NCI-H2171 (cell line): Measurements from ENCODE around the gene WNT11.

ENCODE experiments used
- DNase-seq: peaks from one replicate; lab custom pipeline; 2025; lab: John Stamatoyannopoulos, UW

WNT11 gene

DNA sequence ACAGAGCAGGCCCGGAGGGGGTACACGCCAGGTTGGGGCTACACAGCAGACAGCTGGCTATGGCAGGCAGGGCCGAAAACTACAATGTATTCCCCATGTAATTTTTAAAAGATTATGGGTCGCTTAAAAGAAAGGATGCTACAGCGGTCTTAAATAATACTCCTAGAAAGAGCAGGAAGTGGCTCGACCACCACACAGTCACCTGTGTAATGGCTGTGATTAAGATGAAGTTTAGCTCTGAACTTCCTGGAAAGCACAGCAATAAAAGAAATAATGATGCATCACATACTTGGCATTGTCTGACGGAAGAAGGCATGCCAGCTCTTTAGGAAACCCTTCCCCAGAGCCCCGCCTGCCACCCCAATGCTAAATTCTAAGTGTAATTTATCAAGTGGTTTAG lies 32.6 kb downstream of the WNT11 start:
- DNase-seq = no peak

DNA sequence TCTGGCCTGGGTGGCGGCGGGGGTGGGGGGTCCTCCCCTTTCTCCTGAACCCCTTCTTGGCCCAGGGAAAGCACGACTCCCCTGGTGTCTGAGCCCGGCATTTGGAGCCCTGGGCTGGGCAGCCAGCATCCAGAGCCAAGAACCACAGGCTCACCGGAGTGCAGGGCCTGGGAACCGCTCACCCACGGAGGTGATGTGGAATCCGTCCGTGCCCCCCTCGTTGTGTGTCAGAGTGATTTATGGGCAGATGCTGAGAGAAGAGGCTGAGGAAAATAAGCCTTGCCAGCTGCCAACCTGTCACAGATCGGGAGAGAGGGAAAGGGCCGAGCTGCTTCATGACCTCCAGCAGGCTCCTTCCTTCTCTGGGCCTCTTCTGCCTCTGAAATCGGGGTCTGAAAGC lies 33.7 kb downstream of the WNT11 start:
- DNase-seq = peak; percentile 36

DNA sequence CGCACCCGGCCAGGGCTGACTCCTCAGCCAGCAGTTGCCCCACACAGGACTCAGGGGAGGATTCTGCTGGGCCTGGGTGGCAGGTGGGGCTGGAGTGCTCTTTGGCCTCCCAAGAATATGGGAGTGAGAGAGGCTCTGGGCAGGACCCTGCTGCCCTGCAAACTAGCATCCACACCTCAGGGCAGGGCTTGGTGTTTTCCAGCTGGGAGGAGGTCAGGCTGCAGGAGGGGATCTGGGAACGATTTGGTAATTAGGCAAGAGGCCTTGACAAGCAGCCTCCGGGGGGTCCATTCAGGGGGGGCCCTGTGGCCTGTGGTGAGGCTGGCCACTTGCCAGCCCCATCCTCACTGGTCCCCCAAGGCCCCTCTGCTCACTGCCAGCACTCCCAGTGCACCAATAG lies 35.8 kb downstream of the WNT11 start:
- DNase-seq = no peak

DNA sequence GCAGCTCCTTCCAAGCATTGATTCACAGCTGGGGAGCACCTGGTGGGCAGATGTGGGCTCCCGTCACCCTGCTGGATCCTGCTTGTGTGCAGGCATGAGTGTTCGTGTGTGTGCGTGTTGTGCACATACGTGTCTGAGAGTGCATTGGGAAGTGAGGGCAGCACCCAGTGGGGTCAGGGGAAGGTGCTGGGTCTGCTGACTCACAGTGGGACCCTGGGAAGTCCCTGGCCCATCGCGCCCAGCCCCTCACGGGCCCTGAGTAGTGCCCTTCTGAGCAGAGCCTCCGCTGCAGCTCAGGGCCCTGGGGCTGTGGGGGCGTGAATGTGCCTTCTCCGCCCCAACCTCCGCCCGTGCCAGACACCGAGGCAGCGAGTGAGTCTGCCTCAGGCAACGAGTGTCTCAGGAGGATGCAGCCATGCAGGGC lies 36.8 kb downstream of the WNT11 start:
- DNase-seq = no peak

DNA sequence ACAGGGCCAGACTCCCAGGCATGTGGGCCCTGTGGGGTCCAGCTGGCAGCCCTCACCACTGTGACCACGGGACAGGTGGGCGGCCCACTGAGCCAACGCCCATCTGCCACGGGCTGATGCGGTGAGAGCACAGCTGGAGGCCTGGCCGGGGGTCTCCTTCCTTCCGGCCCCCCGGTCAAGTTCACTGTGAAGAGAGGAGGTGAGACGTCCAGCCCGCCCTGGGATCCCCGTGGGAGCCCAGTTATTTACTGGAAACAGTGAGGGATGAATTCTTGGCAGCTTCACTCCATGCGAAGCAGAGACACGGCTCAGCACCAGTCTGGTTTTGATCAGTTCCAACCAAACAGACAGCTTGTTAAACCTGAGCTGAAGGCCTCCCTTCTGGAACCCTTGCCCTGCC lies 38.7 kb downstream of the WNT11 start:
- DNase-seq = no peak

DNA sequence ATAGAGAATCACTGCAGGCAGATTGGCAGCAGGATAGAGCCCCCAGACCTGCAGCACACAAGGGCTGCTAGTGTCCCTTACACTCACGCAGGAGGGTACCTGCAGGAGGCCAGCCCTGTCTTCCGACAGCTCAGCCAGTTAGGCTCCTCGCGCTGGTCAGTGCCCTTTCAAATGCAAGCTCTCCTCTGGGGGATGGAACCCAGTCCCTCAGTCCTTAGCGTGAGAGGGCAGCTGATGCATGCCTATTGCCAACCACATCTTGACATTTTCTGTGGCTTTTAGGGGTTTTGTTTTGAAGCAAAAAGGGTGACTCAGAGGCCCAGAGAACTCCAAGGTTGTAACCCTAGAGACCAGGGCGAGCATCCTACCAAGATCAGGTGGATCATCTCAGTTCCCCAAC lies 40.0 kb downstream of the WNT11 start:
- no peak for DNase-seq

DNA sequence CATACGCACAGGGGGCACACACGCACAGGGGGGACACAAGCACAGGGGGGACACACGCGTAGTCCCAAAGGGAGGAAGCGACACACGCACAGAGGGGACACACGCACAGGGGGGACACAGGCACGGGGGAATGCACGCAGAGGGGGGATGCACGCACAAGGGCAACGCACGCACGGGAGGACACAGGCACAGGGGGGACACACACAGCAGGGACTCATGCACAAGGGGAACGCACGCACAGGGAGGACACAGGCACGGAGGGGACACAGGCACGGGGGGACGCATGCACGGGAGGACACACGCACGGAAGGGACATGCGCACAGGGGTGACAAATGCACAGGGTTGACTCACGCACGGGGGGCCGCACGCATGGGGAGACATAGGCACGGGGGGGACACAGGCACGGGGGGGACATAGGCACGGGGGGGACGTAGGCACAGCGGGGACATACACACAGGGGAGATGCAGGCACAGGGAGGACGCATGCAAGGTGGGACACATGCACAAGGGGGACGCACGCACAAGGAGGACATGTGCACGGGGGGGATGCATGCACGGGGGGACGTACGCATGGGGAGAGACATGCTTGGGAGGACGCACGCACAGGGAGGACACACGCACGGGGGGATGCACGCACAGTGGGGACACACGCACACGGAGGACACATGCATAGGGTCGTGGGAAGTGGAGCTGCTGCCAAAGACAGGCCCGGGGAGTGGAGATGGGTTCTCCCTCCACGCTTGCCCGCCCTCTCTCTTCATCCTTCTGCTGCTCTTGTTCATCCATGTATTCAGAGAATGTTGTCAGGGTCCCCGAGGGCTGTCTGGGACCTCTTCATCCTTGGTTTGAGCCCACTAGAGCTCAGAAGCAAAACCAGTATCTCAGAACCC lies 41.2 kb downstream of the WNT11 start:
- no peak for DNase-seq

DNA sequence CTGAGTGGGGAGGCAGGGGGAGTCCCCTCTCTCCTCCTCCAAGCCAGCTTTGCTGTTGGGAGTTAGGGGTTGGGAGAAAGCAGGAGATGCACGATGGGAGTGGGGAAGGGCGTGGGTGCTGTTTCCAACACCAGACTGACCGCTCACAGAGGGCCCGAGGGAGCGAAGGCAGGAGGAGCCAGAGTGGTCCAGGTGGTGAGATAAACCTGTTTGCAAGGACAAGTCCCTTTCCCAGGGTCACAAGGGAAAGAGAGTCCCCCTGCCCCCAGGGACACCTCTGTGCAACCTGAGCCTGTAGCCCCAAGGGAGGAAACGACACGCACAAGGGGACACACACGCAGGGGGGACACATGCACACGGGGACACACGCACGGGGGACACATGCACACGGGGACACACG lies 42.2 kb downstream of the WNT11 start:
- DNase-seq = no peak

DNA sequence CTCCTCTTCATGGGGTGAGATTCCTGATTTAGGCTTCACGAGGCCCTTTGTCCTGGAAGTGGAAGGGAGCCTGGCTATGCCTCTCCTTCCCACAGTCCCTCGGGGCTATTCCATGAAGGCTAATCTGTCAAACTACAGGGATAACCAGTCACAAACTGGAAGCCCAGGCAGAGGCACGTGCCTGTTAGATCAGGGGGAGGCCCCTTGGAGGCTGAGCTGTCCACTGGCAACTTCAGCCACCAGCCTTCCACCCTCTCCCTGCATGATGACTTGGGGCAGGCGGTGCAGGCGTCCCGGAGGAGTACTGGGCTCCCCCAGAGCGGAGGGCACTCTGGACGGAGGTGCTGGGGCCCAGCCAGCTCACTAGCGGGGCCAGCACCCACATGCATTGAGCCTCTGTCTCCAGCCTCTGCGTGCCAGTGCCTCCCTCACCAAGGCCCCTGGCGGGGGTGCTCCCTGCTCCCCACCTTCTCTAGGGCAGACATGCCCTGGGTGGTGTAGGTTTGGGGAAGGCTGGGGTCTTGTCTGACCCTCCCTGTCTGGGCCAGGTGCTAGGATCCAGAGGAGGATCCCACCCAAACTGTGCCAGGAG lies 42.9 kb downstream of the WNT11 start:
- DNase-seq = no peak

DNA sequence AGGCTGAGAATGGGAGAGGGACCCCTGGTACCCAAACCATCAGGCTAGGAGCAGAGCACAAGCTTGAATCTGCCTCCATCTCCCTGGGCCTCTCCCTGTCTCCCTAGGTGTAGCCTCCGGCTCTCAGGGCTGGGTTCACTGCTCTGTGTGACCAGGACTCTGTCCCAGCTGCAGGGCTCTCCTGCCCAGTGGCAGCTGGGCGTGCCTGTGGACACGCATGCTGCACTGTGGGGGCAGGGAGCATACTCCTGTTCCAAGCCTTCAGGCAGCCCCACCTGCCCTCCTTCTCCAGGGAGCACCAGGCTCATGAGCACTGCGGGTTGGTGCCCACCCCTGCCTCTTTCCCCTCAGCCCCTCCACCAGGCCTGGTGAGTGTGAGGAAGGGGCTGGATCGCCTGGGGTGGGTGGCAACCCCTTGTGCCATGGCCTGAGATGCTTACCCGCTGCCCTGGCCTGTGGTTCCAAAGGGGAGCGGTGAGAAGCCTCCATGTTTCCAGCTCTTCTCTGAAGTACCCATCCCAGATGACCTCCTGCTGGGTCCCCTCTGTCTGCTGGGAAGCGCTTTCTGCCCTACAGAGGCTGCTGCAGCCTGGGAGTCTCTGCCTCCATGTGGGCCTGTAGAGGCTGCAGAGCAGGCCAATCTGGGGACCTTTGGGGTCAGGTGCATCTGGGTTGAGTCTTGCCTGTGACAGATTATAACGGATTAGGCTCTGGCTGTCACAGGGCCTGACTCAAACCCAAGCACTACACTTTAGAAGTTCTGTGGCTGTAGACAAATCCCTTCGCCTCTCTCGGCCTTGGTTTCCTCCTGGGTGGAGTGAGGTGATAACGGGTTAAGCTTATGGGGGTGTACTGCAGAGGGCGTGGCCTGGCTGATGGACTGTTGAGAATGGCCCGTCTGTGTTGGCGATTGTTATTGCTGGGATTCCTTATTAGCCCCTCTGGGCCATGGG lies 43.7 kb downstream of the WNT11 start:
- no peak for DNase-seq

DNA sequence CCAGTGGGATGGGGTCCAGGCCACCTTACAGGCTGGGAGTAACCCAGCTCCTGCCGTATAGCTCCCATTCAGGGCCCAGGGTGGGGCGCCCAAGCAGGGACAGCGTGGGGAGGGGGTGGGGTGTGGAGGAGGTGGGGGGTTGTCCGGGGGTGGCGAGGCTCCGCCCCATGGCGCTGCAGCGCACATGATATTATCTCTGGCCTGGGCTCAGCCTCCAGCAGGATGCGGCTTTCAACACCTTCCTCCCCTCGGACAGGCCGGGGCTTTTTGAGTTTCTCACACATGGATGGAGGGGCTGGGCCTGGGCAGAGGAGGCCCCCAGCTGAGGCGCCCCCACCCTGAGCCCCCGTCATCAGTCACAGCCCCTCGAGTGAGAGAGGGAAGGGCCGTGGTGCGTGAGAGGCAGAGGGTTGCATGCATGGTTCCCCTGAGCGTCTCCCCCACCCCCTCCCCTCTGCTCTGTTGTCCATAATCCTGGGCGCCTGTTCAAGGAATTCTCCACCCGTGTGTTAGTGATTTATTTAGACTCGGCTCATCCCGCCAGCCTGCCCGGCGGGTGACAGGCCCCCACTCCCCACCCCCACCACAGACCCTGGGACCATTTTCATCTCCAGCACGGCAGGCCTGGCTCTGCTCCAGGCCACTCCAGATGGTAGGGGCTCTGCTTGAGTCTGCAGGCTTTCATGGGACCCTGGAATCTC lies 44.9 kb downstream of the WNT11 start:
- peak; percentile 52 for DNase-seq

DNA sequence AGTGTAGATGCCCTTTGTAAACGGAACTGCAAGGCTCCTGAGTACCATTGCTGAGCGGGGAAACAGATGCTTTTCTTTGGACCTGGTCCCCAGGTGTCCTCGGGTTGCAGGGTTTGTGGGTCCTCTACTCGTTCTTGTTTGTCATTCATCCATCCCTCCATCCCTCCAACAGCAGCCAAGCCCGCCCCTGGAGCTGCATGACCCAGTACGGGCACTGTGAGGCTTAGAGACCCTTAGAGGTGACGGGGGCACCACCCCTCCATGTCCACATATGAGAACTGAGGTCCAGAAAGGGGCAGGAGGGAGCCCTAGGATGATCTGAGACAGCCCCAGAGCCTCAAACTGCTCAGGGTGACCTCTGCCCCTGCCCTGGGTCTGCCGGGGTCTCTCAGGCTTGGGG lies 45.4 kb downstream of the WNT11 start:
- DNase-seq = no peak

DNA sequence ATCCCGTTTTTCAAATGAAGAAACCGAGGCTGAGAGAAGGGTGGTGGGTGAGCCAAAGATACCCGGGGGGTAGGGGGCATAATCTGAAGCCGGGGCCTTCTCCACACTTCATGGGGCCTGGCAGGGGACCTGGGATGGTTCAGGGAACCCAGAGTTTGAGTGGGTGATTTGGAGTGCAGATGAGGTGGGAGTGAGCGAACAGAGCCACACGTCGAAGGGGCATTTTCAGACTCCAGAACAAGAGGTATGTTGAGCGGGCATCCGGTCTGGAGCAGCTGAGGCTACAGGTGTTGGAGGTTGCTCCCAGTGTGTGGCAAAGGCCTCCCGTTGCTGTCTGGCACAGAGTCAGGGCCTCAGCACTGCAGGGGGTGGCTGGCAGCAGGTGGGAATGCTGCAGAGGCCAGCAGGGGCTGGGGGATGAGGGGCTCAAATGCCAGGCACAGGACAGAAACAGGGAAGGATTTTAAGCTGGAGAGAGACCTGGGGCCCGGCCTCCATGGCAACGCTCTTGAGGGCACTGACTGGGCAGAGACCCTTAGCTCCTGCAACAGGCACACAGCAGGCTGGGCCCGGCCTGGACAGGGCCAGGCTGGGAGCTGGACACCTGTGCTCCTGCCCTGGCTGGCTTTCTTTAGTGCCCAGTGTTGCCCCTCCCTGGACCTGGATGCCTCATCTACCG lies 46.2 kb downstream of the WNT11 start:
- DNase-seq = peak; percentile 29

DNA sequence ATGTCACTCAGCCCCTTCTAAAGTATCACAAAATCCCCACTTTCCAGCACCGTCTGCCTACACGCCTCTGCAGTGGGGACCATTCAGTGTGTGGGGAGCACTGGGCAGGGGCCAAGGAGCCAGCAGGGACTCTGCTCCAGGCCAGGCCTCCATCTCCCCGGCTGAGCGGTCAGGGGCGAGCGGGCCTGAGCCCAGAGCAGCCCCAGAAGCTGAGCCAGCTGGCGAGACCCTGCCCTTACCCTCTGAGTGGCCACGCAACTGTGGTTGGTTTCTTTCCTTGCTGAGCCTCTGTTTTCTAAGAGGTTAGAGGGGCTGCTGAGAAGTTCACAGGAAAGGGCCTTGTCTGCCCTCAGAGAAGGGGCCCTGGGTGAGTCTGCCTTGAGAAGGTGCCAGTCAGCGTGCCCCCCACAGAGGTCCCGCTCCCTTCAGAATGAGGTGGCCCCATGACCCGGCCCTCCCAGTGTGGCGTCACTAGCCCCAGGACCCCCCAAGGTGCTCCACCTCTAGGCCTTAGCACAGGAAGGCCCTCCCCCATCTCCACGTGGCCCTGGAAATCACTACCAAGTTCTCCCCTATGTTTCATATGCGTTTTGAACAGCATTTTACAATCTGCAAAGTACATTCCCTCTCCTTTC lies 46.9 kb downstream of the WNT11 start:
- DNase-seq = no peak

DNA sequence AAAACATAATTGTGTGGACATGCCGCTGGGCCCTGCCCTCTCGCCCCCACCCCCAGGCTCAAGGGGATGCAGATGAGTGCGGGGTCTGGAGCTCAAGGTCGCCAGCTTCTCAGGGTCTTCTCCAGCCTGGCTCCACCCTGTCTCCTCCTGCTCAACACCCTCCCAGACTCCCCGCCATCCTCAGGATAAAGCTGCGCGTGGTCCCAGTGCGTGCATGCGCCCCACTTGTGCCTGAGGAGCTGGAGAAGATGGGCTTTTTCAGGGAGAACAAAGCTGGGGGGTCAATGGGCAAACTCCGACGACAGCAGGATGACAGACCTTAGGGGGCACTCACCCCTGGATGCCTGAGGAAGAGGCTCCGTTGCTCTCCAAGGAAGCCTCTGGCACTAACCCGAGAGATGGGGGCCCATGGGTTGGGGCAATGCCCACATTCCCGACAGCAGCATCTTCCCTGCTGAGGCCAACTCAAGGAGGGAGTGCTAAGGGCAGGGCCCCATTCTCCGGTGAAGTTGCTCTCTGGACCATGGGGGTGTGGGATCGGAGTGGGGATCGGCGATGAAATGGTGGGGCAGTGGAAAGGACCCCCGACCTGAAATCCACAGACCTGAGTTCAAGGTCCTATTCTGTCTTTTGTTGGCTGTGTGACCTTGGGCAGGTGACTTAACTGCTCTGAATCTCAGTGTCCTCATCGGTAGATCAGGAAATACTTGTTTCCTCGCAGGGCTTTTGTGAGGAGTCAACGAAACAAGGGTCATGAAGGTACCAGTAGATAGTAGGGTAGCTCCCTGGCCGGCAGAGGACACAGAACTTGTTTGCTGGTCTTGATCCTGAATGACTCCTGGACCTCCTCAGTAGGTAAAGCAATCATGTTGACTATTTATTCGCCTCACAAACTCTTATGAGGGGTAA lies 47.7 kb downstream of the WNT11 start:
- no peak for DNase-seq

DNA sequence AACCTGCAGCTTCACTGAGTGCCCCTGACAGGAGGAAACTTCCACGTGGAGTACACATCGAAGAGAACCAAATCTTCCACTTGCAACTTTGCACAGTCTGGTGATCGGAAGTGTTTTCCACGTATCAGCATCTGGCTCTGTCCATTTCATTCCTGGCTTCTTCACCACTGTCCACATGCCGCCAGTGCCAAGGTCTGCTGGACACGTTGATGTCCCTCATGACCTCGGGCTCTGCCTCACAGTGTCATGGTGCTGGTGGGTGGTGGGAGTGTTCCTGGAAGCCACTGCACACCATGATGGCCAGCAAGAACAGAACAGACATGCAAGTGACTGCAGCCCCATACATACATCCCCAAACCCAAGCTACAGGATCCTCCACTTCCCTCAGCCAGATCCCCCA lies 48.4 kb downstream of the WNT11 start:
- DNase-seq = no peak

DNA sequence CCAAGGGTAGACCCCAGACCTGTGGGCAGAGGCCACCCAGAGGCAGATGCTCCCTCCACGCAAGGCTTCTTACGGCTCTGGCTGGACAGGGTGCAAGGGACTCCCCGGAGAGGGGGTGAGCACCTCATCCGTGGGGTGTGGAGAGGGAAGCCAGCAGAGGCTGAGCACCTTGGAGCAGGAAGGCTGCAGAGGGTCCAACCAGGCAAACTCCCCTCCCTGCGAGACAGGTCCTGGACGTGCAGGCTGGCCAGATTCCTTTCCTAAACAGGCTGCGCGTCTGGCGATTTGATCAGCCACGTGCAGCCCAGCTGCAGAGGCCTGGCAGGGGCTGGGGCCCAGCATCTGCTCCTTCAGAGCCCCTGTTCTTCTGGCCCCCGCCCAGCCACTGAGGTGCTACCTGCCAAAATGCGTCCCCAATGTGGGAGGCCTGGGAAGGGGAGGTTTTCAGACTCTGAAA lies 49.3 kb downstream of the WNT11 start:
- DNase-seq = no peak

DNA sequence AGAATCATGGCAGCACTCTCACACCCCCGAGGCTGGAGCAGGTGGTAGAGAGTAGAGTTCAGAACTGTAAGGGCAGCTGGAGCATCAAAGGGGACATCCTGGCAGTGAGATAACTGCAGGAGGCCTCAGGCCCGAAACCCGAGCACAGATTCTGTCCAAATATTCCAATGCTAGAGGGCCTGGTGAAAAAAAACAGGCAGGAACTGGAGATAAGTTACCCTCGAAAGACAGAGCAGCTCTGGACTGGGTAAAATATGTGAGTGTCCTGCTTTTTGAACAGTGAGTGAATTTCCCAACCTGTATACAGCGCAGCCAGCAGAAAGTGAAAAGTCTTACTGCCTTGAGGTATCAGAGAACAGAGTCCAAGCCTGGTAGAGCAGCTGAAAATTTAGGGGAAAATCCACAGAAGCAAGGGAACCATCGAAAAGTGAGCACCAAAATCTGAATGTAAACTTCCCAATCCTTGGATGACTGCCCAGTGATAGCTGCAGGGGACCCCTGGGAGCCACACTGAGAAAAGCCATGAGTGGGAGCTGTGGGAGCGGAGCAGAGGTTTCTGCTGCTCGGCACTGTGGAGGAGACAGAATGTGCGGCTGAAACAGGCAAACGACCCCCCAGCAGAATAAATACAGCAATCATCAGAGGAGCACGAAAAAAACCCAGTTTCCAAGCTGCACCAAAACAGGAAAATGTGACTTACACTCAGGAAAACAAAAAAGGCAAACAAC lies 50.6 kb downstream of the WNT11 start:
- DNase-seq = no peak

DNA sequence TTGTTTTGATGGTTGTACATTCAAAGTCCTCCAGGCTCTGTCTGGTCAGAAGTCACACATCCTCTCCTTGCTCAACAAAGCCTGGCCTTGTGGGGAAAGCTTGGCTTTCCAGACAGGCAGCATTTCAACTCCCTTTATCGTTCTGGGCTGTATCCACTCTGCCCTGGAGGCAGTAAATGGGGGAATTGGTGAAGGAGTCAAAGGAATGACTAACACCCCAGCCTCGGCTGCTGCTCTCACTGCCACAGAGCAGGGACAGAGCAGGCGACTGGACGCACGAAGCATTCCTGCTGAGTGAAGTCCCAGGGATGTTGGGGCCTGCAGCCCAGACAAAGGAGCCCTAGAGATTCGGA lies 52.8 kb downstream of the WNT11 start:
- no peak for DNase-seq
